SKM-1 (cell line): ENCODE data around the gene ROM1.
"Not testable (repeated sequence)": the region's sequence is repeated elsewhere in the genome, so short reads cannot be mapped to it uniquely, and the experiment has no call there.

Experiments used
- DNase-seq: peaks from one replicate; lab custom pipeline; 2025; ENCODE audit not compliant: unreplicated experiment; lab: John Stamatoyannopoulos, UW

Gene ROM1

GRCh38 chr11:62585356-62585755 is 27.7 kb upstream of the ROM1 start:
- DNase-seq: not testable (repeated sequence)

- no peak for DNase-seq
These were observed 24.0 kb upstream of the ROM1 start for GRCh38 chr11:62588966-62589637.

- DNase-seq: peak; percentile 99
These were observed 21.5 kb upstream of the ROM1 start, which contains the start of gene TUT1 for GRCh38 chr11:62591448-62592145. TSS of gene TUT1 (minus strand) at chr11:62591523. CDS start at chr11:62591485, 38 bp downstream.

GRCh38 chr11:62592146-62592815 is 20.8 kb upstream of the ROM1 start:
- no peak for DNase-seq

GRCh38 chr11:62592989-62593421 is 20.1 kb upstream of the ROM1 start:
- DNase-seq: no peak

GRCh38 chr11:62593434-62594044 is 19.5 kb upstream of the ROM1 start:
- DNase-seq: peak; percentile 61

GRCh38 chr11:62595124-62595523 is 17.9 kb upstream of the ROM1 start:
- no peak for DNase-seq

GRCh38 chr11:62599069-62599696 is 13.9 kb upstream of the ROM1 start:
- peak; percentile 97 for DNase-seq

GRCh38 chr11:62599901-62600300 is 13.2 kb upstream of the ROM1 start:
- no peak for DNase-seq

- no peak for DNase-seq
These were observed 12.5 kb upstream of the ROM1 start for GRCh38 chr11:62600367-62601121.

- DNase-seq: no peak
These were observed 12.0 kb upstream of the ROM1 start for GRCh38 chr11:62601122-62601371.

- peak; percentile 94 for DNase-seq
These were observed 11.5 kb upstream of the ROM1 start, which contains the start of gene MTA2 for GRCh38 chr11:62601372-62602140. TSS of gene MTA2 (minus strand) at chr11:62601865. CDS start at chr11:62601450, 415 bp downstream.

GRCh38 chr11:62602141-62603071 is 10.7 kb upstream of the ROM1 start:
- no peak for DNase-seq

GRCh38 chr11:62603072-62603408 is 10.0 kb upstream of the ROM1 start:
- DNase-seq: no peak

GRCh38 chr11:62603776-62604299 is 9.2 kb upstream of the ROM1 start:
- DNase-seq: no peak

GRCh38 chr11:62604460-62605120 is 8.5 kb upstream of the ROM1 start:
- DNase-seq: no peak

GRCh38 chr11:62605467-62605866 is 7.6 kb upstream of the ROM1 start:
- no peak for DNase-seq

GRCh38 chr11:62605902-62606301 is 7.2 kb upstream of the ROM1 start:
- no peak for DNase-seq
